OCI-LY1 (cell line): ENCODE results near the gene EMSY.
A peak's percentile ranks its signal among the peaks of the same experiment; 100 is the strongest.

Experiments used
- H2AFZ ChIP-seq: fragments of 200-600 bp; sonication (generic), shearing (Covaris generic); 2 replicates; pipeline ENCODE4 v1.6.0; 2014; ENCODE audit warnings: antibody characterized with exemption, mild to moderate bottlenecking, low read length
- H3F3A ChIP-seq: fragments of 200-600 bp; sonication (generic), shearing (Covaris generic); 2 replicates; pipeline ENCODE4 v1.6.0; 2014; ENCODE audit warnings: mild to moderate bottlenecking, antibody characterized with exemption, low read length, moderate library complexity; ENCODE audit not compliant: insufficient read depth
- H3K27ac ChIP-seq: fragments of 200-600 bp; sonication (generic); 2 replicates; pipeline ENCODE4 v1.5.1; 2014; ENCODE audit warnings: low read length, mixed run types, mild to moderate bottlenecking, low read depth; ENCODE audit not compliant: poor library complexity, severe bottlenecking
- H3K27me3 ChIP-seq: fragments of 200-600 bp; sonication (generic); 2 replicates; pipeline ENCODE4 v1.6.0; 2014; ENCODE audit warnings: antibody characterized with exemption, mild to moderate bottlenecking, low read length, moderate library complexity; ENCODE audit not compliant: insufficient read depth
- H3K36me3 ChIP-seq: fragments of 200-600 bp; sonication (generic); 2 replicates; pipeline ENCODE4 v1.6.1; 2014; ENCODE audit warnings: mild to moderate bottlenecking, antibody characterized with exemption, low read length, moderate library complexity, mixed read lengths; ENCODE audit not compliant: insufficient read depth
- H3K4me1 ChIP-seq: fragments of 200-600 bp; sonication (generic); 2 replicates; pipeline ENCODE4 v1.5.1; 2014; ENCODE audit warnings: mild to moderate bottlenecking, low read length, moderate library complexity; ENCODE audit not compliant: insufficient read depth, severe bottlenecking
- H3K4me2 ChIP-seq: fragments of 200-600 bp; sonication (generic), shearing (Covaris generic); 2 replicates; pipeline ENCODE4 v1.6.1; 2014; ENCODE audit warnings: low read length
- H3K4me3 ChIP-seq: fragments of 200-600 bp; sonication (generic); 2 replicates; pipeline ENCODE4 v1.5.1; 2014; ENCODE audit warnings: low read length, low read depth, mild to moderate bottlenecking, mixed read lengths; ENCODE audit not compliant: poor library complexity, severe bottlenecking
- H3K79me2 ChIP-seq: fragments of 200-600 bp; shearing (Covaris generic); 2 replicates; pipeline ENCODE4 v1.6.1; 2016; ENCODE audit warnings: mixed run types, low read length, mixed read lengths; ENCODE audit not compliant: insufficient read depth
- H3K9ac ChIP-seq: fragments of 200-600 bp; sonication (generic), shearing (Covaris generic); 2 replicates; pipeline ENCODE4 v1.6.1; 2014; ENCODE audit warnings: mild to moderate bottlenecking, low read length, mixed read lengths
- H3K9me2 ChIP-seq: fragments of 200-600 bp; sonication (generic), shearing (Covaris generic); 2 replicates; pipeline ENCODE4 v1.6.1; 2014; ENCODE audit warnings: low read depth, mild to moderate bottlenecking, low read length, mixed read lengths
- H3K9me3 ChIP-seq: fragments of 200-600 bp; shearing (Covaris generic); 2 replicates; pipeline ENCODE4 v1.6.1; 2014; ENCODE audit warnings: low read length, mixed read lengths
- H4K20me1 ChIP-seq: fragments of 200-600 bp; sonication (generic), shearing (Covaris generic); 2 replicates; pipeline ENCODE4 v1.6.0; 2016; ENCODE audit warnings: mild to moderate bottlenecking, low read length; ENCODE audit not compliant: insufficient read depth
- CTCF ChIP-seq: fragments of 200-600 bp; sonication (generic), shearing (Covaris generic); IDR thresholded peaks from 2 replicates; pipeline ENCODE4 v1.5.1; 2017; ENCODE audit warnings: mild to moderate bottlenecking, antibody characterized with exemption, low read length, moderate library complexity, mixed read lengths
- EZH2 ChIP-seq: fragments of 200-600 bp; sonication (generic), shearing (Covaris generic); IDR thresholded peaks from 2 replicates; pipeline ENCODE4 v1.8.0; 2017; ENCODE audit warnings: borderline replicate concordance, mixed run types, mild to moderate bottlenecking, antibody characterized with exemption, low read length, moderate library complexity, mixed read lengths

The EMSY gene

GRCh38 chr11:76510060-76511047 is 65.5 kb downstream of the EMSY start:
- Histone ChIP-seq H3K9me3 (no peaks in the 10 kb centered on the region), H4K20me1 (no peaks in the 10 kb centered on the region), H3K9ac (no peak overlapping the region), H3K79me2 (no peaks in the 10 kb centered on the region), H3K27ac (no peak overlapping the region), H2AFZ (no peak overlapping the region), H3K4me3 (no peak overlapping the region), H3K36me3 (peaks cover 5% of the 10 kb centered on the region; the same call in 1 of the 2 replicates), H3K27me3 (no peaks in the 10 kb centered on the region), H3F3A (no peaks in the 10 kb centered on the region), H3K9me2 (no peaks in the 10 kb centered on the region), H3K4me1 (no peaks in the 10 kb centered on the region), H3K4me2 (no peak overlapping the region)
- TF ChIP-seq CTCF: no peak
- no peak for TF ChIP-seq EZH2

DNA sequence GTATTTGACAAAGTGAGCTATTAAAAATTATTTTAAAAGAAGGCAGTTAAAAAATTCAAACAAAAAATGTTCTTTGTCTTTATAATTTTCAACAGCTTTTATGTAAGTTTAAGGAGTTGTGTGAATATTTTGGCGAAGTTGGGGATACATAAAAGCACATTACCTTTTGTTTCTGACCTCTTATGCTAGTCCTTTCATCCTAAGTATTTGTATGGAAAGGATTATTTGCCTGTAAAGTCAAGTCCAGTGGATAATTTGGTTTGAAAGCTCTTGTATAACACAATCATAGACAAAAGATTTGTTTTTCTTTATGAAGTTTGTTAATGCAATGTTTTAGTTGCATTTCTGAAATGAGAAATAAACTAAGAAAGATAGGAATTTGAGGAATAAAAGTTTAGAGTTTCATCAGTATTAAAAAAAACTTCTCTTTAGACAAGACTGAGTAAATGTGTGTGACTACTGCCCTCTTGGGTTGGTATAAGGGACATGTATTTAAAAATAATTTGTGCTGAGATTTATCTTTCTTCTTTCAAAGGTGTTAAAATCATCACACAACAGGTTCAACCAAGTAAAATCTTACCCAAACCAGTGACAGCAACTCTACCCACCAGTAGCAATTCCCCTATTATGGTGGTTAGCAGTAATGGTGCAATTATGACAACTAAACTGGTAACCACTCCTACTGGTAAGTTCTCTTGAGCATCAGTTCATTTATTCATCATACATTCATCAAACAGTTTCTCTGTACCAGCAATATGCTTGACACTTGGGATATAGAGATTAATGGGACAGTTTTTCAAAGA is 68.2 kb downstream of the EMSY start:
- Histone ChIP-seq H3K4me1 (no peaks in the 10 kb centered on the region), H3K9me3 (no peaks in the 10 kb centered on the region), H3K9ac (no peak overlapping the region), H3K27me3 (no peaks in the 10 kb centered on the region), H2AFZ (no peak overlapping the region), H4K20me1 (no peaks in the 10 kb centered on the region), H3K4me3 (no peak overlapping the region), H3K9me2 (no peaks in the 10 kb centered on the region), H3K79me2 (no peaks in the 10 kb centered on the region), H3K27ac (no peak overlapping the region), H3K4me2 (no peak overlapping the region), H3F3A (no peaks in the 10 kb centered on the region), H3K36me3 (peaks cover 5% of the 10 kb centered on the region; the same call in 1 of the 2 replicates)
- TF ChIP-seq CTCF: peak; percentile 38; the same call in 1 of the 2 replicates
- no peak for TF ChIP-seq EZH2

DNA sequence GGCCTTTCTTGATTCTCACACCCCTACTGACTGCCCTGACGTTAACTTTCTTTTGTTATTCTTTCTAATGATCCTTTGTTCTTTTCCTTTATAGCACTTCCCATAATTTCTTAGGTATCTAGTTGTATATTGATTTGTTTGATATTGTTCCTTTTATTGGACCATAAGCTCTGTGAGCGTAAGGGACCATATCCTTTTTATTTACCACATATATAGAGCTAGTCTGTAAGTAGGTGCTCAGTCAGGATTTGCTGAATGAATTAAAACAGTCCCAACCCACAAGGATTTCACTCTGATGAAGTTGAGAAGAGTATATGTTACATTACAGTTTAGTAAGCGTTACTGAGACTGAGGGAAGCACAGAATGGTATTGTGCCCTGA is 68.8 kb downstream of the EMSY start:
- Histone ChIP-seq H4K20me1 (no peaks in the 10 kb centered on the region), H3K4me1 (no peaks in the 10 kb centered on the region), H2AFZ (no peak overlapping the region), H3K4me2 (no peak overlapping the region), H3K27ac (no peak overlapping the region), H3K9me3 (no peaks in the 10 kb centered on the region), H3K36me3 (peaks cover 1% of the 10 kb centered on the region; the same call in 1 of the 2 replicates), H3K27me3 (no peaks in the 10 kb centered on the region), H3K79me2 (no peaks in the 10 kb centered on the region), H3K9me2 (no peaks in the 10 kb centered on the region), H3F3A (no peaks in the 10 kb centered on the region), H3K9ac (no peak overlapping the region), H3K4me3 (no peak overlapping the region)
- TF ChIP-seq CTCF: no peak
- no peak for TF ChIP-seq EZH2
